Measurements from ENCODE around the gene HS1BP3.

The HS1BP3 gene

GRCh38 chr2:20650877-20651730, at the start of gene HS1BP3:
HS1BP3 (minus strand) TSS chr2:20651098; CDS start chr2:20651063, 35 bp downstream.
- FAIRE-seq: no peak

- no peak for FAIRE-seq
These were observed 48.2 kb upstream of the HS1BP3 start for GRCh38 chr2:20698916-20699613.

GRCh38 chr2:20697322-20697934, 46.5 kb upstream of the HS1BP3 start:
- no peak for FAIRE-seq

- FAIRE-seq: no peak
These were observed 45.5 kb upstream of the HS1BP3 start for GRCh38 chr2:20696366-20696765.

- no peak for FAIRE-seq
These were observed 42.4 kb upstream of the HS1BP3 start for GRCh38 chr2:20693317-20693716.

GRCh38 chr2:20692081-20692480, 41.2 kb upstream of the HS1BP3 start:
- FAIRE-seq: no peak

GRCh38 chr2:20691076-20691734, 40.3 kb upstream of the HS1BP3 start:
- FAIRE-seq: no peak

GRCh38 chr2:20689428-20690264, 38.7 kb upstream of the HS1BP3 start:
- no peak for FAIRE-seq

- no peak for FAIRE-seq
These were observed 36.4 kb upstream of the HS1BP3 start for GRCh38 chr2:20687260-20687832.

- FAIRE-seq: no peak
These were observed 33.7 kb upstream of the HS1BP3 start for GRCh38 chr2:20684581-20685063.

- no peak for FAIRE-seq
These were observed 31.4 kb upstream of the HS1BP3 start for GRCh38 chr2:20682167-20682920.

- no peak for FAIRE-seq
These were observed 30.0 kb upstream of the HS1BP3 start for GRCh38 chr2:20680744-20681375.

GRCh38 chr2:20678780-20679179, 27.9 kb upstream of the HS1BP3 start:
- no peak for FAIRE-seq

- FAIRE-seq: no peak
These were observed 27.1 kb upstream of the HS1BP3 start for GRCh38 chr2:20678086-20678395.

- FAIRE-seq: no peak
These were observed 26.6 kb upstream of the HS1BP3 start for GRCh38 chr2:20677301-20678085.

GRCh38 chr2:20676353-20677215, 25.7 kb upstream of the HS1BP3 start:
- FAIRE-seq: no peak

- no peak for FAIRE-seq
These were observed 24.9 kb upstream of the HS1BP3 start for GRCh38 chr2:20675701-20676352.

Measured in endometrium (tissue), 2 donors.